HG02884 (cell line): ENCODE measurements around the gene MRPL28.

Experiments
- ATAC-seq: cut with Tn5 transposase; IDR thresholded peaks from one replicate; pipeline ENCODE4 v1.9.1; 2021; ENCODE audit warnings: mild to moderate bottlenecking, moderate library complexity; ENCODE audit not compliant: unreplicated experiment

Gene MRPL28

GRCh38 chr16:318628-319027 lies 51.7 kb downstream of the MRPL28 start:
- ATAC-seq = no peak

- ATAC-seq = no peak
Measured at GRCh38 chr16:317583-317982, 52.8 kb downstream of the MRPL28 start.
